ENCODE data around the gene TENM4.

Gene TENM4

GRCh38 chr11:79390477-79390876 is 50.4 kb downstream of the TENM4 start:
- no peak for DNase-seq (ENCODE audit: low read depth in 2 of 2)

- no peak for DNase-seq (ENCODE audit: low read depth in 2 of 2)
Observed at GRCh38 chr11:79388201-79388600, 52.6 kb downstream of the TENM4 start.

- DNase-seq (ENCODE audit: low read depth in 2 of 2), result no peak
Observed at GRCh38 chr11:79383874-79384273, 57.0 kb downstream of the TENM4 start.

GRCh38 chr11:79382301-79383050 is 58.4 kb downstream of the TENM4 start:
- DNase-seq (ENCODE audit: low read depth in 2 of 2), result no peak

- DNase-seq (ENCODE audit: low read depth in 2 of 2), result no peak
Observed at GRCh38 chr11:79381036-79381435, 59.8 kb downstream of the TENM4 start.

- DNase-seq (ENCODE audit: low read depth in 2 of 2), result no peak
Observed at GRCh38 chr11:79377406-79377805, 63.4 kb downstream of the TENM4 start.

- DNase-seq (ENCODE audit: low read depth in 2 of 2), result no peak
Observed at GRCh38 chr11:79375818-79376550, 64.8 kb downstream of the TENM4 start.

GRCh38 chr11:79374727-79375126 is 66.1 kb downstream of the TENM4 start:
- DNase-seq (ENCODE audit: low read depth in 2 of 2), result no peak

- no peak for DNase-seq (ENCODE audit: low read depth in 2 of 2)
Observed at GRCh38 chr11:79371724-79372123, 69.1 kb downstream of the TENM4 start.

GRCh38 chr11:79371152-79371551 is 69.7 kb downstream of the TENM4 start:
- DNase-seq (ENCODE audit: low read depth in 2 of 2), result no peak

GRCh38 chr11:79369055-79369454 is 71.8 kb downstream of the TENM4 start:
- no peak for DNase-seq (ENCODE audit: low read depth in 2 of 2)

GRCh38 chr11:79367844-79368243 is 73.0 kb downstream of the TENM4 start:
- DNase-seq (ENCODE audit: low read depth in 2 of 2), result no peak

GRCh38 chr11:79366218-79366617 is 74.6 kb downstream of the TENM4 start:
- DNase-seq (ENCODE audit: low read depth in 2 of 2), result no peak

GRCh38 chr11:79363861-79364378 is 76.9 kb downstream of the TENM4 start:
- no peak for DNase-seq (ENCODE audit: low read depth in 2 of 2)

GRCh38 chr11:79363256-79363655 is 77.6 kb downstream of the TENM4 start:
- DNase-seq (ENCODE audit: low read depth in 2 of 2), result no peak

GRCh38 chr11:79362821-79363220 is 78.0 kb downstream of the TENM4 start:
- DNase-seq (ENCODE audit: low read depth in 2 of 2), result no peak

- no peak for DNase-seq (ENCODE audit: low read depth in 2 of 2)
Observed at GRCh38 chr11:79362206-79362757, 78.5 kb downstream of the TENM4 start.

GRCh38 chr11:79358258-79358657 is 82.6 kb downstream of the TENM4 start:
- no peak for DNase-seq (ENCODE audit: low read depth in 2 of 2)

GRCh38 chr11:79353706-79354105 is 87.1 kb downstream of the TENM4 start:
- no peak for DNase-seq (ENCODE audit: low read depth in 2 of 2)

- no peak for DNase-seq (ENCODE audit: low read depth in 2 of 2)
Observed at GRCh38 chr11:79352349-79352703, 88.5 kb downstream of the TENM4 start.

- no peak for DNase-seq (ENCODE audit: low read depth in 2 of 2)
Observed at GRCh38 chr11:79348976-79349682, 91.7 kb downstream of the TENM4 start.

- no peak for DNase-seq (ENCODE audit: low read depth in 2 of 2)
Observed at GRCh38 chr11:79346021-79346420, 94.8 kb downstream of the TENM4 start.

Data from stimulated activated CD8-positive, alpha-beta memory T cell treated with anti-CD3 and anti-CD28 coated beads, Interleukin-15, amount 100 ng/mL, for 48 hours (primary cell).